MM.1S (cell line): ENCODE measurements around the gene TNFRSF6B.

ENCODE experiments used
- DNase-seq: peaks from one replicate; pipeline ENCODE4 v3.0.0-alpha.2; 2015
- H2AFZ ChIP-seq: fragments of 300-600 bp; sonication (generic); 2 replicates; pipeline ENCODE4 v1.6.0; 2016; ENCODE audit warnings: antibody characterized with exemption, low read length
- H3F3A ChIP-seq: fragments of 300-600 bp; sonication (generic); 2 replicates; pipeline ENCODE4 v1.6.1; 2016; ENCODE audit warnings: mild to moderate bottlenecking, antibody characterized with exemption, low read length, moderate library complexity, mixed read lengths; ENCODE audit not compliant: insufficient read depth
- H3K27ac ChIP-seq: fragments of 300-600 bp; sonication (generic); 2 replicates; pipeline ENCODE4 v1.5.1; 2016; ENCODE audit warnings: mild to moderate bottlenecking, low read length
- H3K27me3 ChIP-seq: fragments of 300-600 bp; sonication (generic); replicated peaks from 2 replicates; pipeline ENCODE4 v1.6.0; 2016; ENCODE audit warnings: low read length; ENCODE audit not compliant: insufficient read depth
- H3K36me3 ChIP-seq: fragments of 300-600 bp; sonication (generic); replicated peaks from 2 replicates; pipeline ENCODE4 v1.6.1; 2016; ENCODE audit warnings: mild to moderate bottlenecking, low read length, mixed read lengths; ENCODE audit not compliant: insufficient read depth
- H3K4me1 ChIP-seq: fragments of 300-600 bp; sonication (generic); 2 replicates; pipeline ENCODE4 v1.6.1; 2016; ENCODE audit warnings: low read length, mixed read lengths
- H3K4me2 ChIP-seq: fragments of 300-600 bp; sonication (generic); 2 replicates; pipeline ENCODE4 v1.6.0; 2016; ENCODE audit warnings: low read depth, low read length
- H3K4me3 ChIP-seq: fragments of 300-600 bp; sonication (generic); 2 replicates; pipeline ENCODE4 v1.5.1; 2016; ENCODE audit warnings: low read length, mixed read lengths
- H3K79me2 ChIP-seq: fragments of 300-600 bp; sonication (generic); 2 replicates; pipeline ENCODE4 v1.6.1; 2016; ENCODE audit warnings: mixed run types, low read length, mixed read lengths
- H3K9ac ChIP-seq: fragments of 300-600 bp; sonication (generic); 2 replicates; pipeline ENCODE4 v1.6.1; 2016; ENCODE audit warnings: low read length, mixed read lengths
- H3K9me2 ChIP-seq: fragments of 300-600 bp; sonication (generic); replicated peaks from 2 replicates; pipeline ENCODE4 v1.6.1; 2016; ENCODE audit warnings: mild to moderate bottlenecking, low read length, mixed read lengths; ENCODE audit not compliant: insufficient read depth
- H3K9me3 ChIP-seq: fragments of 300-600 bp; sonication (generic); replicated peaks from 2 replicates; pipeline ENCODE4 v1.6.1; 2016; ENCODE audit warnings: mild to moderate bottlenecking, low read length, mixed read lengths; ENCODE audit not compliant: insufficient read depth
- H4K20me1 ChIP-seq: fragments of 300-600 bp; sonication (generic); 2 replicates; pipeline ENCODE4 v1.6.1; 2016; ENCODE audit warnings: mild to moderate bottlenecking, low read length, moderate library complexity, mixed read lengths; ENCODE audit not compliant: insufficient read depth
- EZH2 ChIP-seq: fragments of 300-600 bp; sonication (generic); optimal IDR thresholded peaks from 2 replicates; pipeline ENCODE3; 2017; ENCODE audit warnings: low read depth, mild to moderate bottlenecking, antibody characterized with exemption, low read length, mixed read lengths
- EZH2phosphoT487 ChIP-seq: fragments of 300-600 bp; sonication (generic); IDR thresholded peaks from 2 replicates; pipeline ENCODE4 v1.6.1; 2018; ENCODE audit warnings: antibody characterized with exemption, low read length
- TF ChIP-seq, protein P1 (sequence below): fragments of 300-600 bp; sonication (generic); IDR thresholded peaks from 2 replicates; pipeline ENCODE4 v1.5.1; 2016; ENCODE audit warnings: antibody characterized with exemption, low read length, mixed read lengths

Gene TNFRSF6B

DNA sequence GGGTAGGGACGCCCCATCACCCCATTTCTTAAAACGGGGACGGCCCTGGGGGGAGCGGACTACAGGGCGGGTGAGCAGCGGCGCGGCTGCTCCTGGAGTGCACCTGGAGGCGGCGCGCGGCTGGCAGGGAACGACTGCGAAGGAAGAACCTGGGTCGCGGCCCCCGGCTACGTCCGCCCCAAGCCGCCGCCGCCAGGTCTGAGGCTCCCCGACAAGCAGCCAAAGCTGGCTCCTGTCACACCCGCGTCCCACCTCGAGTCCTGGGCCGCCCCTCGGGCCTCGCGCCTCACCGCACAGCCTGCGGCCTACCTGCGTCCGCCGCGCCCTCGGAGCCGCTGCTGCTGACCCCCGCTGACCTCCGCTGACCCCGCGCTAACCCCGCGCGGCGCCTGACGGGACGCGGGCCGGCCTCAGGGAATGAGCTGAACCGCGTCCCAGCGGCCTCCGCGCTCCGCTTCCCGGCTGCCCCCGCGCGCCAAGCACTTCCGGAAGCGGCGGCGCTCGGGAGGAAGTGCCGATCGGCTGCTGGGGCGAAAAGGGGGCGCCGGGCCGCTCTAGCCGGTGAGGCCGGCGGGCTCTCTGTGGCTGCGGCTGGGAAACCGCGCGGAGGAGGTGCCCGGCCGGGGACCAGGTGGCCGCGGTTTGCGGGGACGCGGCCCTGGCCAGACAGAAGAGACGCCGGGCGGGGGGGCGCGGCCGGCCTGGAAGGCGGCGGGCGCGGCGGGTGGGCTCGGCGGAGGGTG is 11.3 kb downstream of the TNFRSF6B start, which contains the start of the genes ARFRP1 and ZGPAT:
ARFRP1 (minus strand) TSS at position 419 of the 743 bp plus-strand sequence. CDS start 885 bp downstream, outside the sequence.
ZGPAT (plus strand) TSS at position 482 of the 743 bp plus-strand sequence. CDS start 542 bp downstream, outside the sequence.
- peaks cover 14% of the 10 kb centered on the region for H3K4me1 ChIP-seq
- no peaks in the 10 kb centered on the region for H3K9me3 ChIP-seq
- no peaks in the 10 kb centered on the region for H3K9me2 ChIP-seq
- H3K9ac ChIP-seq = peak within 1 kb of the TSS; percentile 83
- peak within 1 kb of the TSS; percentile 69 for H2AFZ ChIP-seq
- H3K36me3 ChIP-seq = peaks cover 9% of the 10 kb centered on the region
- H3K4me3 ChIP-seq = peak within 1 kb of the TSS; percentile 97
- DNase-seq = peak; percentile 91
- H3K27ac ChIP-seq = peak within 1 kb of the TSS; percentile 46; the same call in 1 of the 2 replicates
- H4K20me1 ChIP-seq = peaks cover 4% of the 10 kb centered on the region; the same call in 1 of the 2 replicates
- H3K4me2 ChIP-seq = peak within 1 kb of the TSS; percentile 88
- H3K27me3 ChIP-seq = no peaks in the 10 kb centered on the region
- no peak for TF ChIP-seq EZH2
- TF ChIP-seq, protein P1, sequence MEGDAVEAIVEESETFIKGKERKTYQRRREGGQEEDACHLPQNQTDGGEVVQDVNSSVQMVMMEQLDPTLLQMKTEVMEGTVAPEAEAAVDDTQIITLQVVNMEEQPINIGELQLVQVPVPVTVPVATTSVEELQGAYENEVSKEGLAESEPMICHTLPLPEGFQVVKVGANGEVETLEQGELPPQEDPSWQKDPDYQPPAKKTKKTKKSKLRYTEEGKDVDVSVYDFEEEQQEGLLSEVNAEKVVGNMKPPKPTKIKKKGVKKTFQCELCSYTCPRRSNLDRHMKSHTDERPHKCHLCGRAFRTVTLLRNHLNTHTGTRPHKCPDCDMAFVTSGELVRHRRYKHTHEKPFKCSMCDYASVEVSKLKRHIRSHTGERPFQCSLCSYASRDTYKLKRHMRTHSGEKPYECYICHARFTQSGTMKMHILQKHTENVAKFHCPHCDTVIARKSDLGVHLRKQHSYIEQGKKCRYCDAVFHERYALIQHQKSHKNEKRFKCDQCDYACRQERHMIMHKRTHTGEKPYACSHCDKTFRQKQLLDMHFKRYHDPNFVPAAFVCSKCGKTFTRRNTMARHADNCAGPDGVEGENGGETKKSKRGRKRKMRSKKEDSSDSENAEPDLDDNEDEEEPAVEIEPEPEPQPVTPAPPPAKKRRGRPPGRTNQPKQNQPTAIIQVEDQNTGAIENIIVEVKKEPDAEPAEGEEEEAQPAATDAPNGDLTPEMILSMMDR = no peak
- no peak for TF ChIP-seq EZH2phosphoT487
- 0 out of 2 replicates have a peak, but pooled peaks cover 9% of the 10 kb centered on the region for H3F3A ChIP-seq
- peaks cover 82% of the 10 kb centered on the region for H3K79me2 ChIP-seq

DNA sequence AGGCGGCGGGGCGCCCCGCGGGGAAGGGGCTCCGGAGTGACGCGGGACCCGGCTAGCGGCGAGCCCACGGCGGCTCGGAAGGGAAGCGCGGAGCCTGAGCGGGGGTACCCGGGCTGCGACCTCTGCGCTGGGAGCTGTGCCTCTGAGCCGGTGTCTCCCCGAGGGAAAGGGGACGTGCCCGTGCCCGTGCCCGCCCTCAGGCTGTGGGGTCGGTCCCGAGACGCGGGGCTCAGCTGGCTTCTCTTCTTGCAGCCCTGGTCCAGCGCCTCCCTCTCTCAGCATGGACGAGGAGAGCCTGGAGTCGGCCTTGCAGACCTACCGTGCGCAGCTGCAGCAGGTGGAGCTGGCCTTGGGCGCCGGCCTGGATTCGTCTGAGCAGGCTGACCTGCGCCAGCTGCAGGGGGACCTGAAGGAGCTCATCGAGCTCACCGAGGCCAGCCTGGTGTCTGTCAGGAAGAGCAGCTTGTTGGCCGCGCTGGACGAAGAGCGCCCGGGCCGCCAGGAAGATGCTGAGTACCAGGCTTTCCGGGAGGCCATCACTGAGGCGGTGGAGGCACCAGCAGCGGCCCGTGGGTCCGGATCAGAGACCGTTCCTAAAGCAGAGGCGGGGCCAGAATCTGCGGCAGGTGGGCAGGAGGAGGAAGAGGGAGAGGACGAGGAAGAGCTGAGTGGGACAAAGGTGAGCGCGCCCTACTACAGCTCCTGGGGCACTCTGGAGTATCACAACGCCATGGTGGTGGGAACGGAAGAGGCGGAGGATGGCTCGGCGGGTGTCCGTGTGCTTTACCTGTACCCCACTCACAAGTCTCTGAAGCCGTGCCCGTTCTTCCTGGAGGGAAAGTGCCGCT is 12.1 kb downstream of the TNFRSF6B start:
- Histone ChIP-seq H3K27ac (no peak overlapping the region), H3K9me2 (no peaks in the 10 kb centered on the region), H4K20me1 (peaks cover 4% of the 10 kb centered on the region; the same call in 1 of the 2 replicates), H3K4me1 (peaks cover 14% of the 10 kb centered on the region), H3K9me3 (no peaks in the 10 kb centered on the region), H3F3A (0 out of 2 replicates have a peak, but pooled peaks cover 9% of the 10 kb centered on the region), H3K36me3 (peaks cover 10% of the 10 kb centered on the region), H3K9ac (peak overlapping the region; percentile 83; the same call in 1 of the 2 replicates), H2AFZ (no peak overlapping the region), H3K4me3 (peak overlapping the region; percentile 97), H3K27me3 (no peaks in the 10 kb centered on the region), H3K4me2 (peak overlapping the region; percentile 61), H3K79me2 (peaks cover 89% of the 10 kb centered on the region)
- TF ChIP-seq EZH2 = no peak
- TF ChIP-seq, protein P1 = no peak
- no peak for TF ChIP-seq EZH2phosphoT487
- no peak for DNase-seq

DNA sequence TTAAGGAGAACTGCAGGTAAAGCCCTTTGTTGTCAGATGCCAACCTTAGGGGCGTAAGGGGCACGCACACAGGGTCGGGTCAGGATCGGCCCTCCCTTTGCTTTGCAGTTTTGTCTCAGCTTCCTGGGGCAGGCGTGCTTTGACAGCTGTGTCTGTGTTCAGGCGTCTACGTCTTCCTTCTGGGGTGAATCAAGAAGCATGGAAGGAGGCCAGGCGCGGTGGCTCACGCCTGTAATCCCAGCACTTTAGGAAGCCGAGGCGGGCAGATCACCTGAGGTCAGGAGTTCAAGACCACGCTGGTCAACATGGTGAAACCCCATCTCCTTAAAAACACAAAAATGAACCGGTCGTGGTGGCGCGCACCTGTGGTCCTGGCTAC is 12.7 kb downstream of the TNFRSF6B start:
- Histone ChIP-seq H3K4me3 (peak overlapping the region; percentile 97; the same call in 1 of the 2 replicates), H3K9me3 (no peaks in the 10 kb centered on the region), H3K4me2 (peak overlapping the region; percentile 61), H4K20me1 (peaks cover 4% of the 10 kb centered on the region; the same call in 1 of the 2 replicates), H3F3A (0 out of 2 replicates have a peak, but pooled peaks cover 9% of the 10 kb centered on the region), H2AFZ (no peak overlapping the region), H3K27ac (no peak overlapping the region), H3K27me3 (no peaks in the 10 kb centered on the region), H3K9ac (no peak overlapping the region), H3K4me1 (peaks cover 14% of the 10 kb centered on the region), H3K9me2 (no peaks in the 10 kb centered on the region), H3K36me3 (peaks cover 10% of the 10 kb centered on the region), H3K79me2 (peaks cover 91% of the 10 kb centered on the region)
- no peak for DNase-seq
- TF ChIP-seq EZH2phosphoT487 (no peak), EZH2 (no peak)
- TF ChIP-seq, protein P1 = no peak
